Measurements from ENCODE around the gene BICRAL. TPM values are rescaled to one million over a fixed set of nuclear protein-coding genes. Genes with fewer than 3 reads are reported as not detected.

Gene BICRAL
- total RNA-seq, 3 donors from 2014 or later: 16.7 to 25.2 (median 16.8) TPM

GRCh38 chr6:42764911-42765648, 16.8 kb upstream of the BICRAL start:
- Histone ChIP-seq H3K36me3 (no peaks in the 10 kb centered on the region), H3K4me1 (no peaks in the 10 kb centered on the region), H3K9me3 (no peaks in the 10 kb centered on the region), H3K27me3 (no peaks in the 10 kb centered on the region), H3K27ac (no peak overlapping the region), H3K4me3 (no peak overlapping the region)
- TF ChIP-seq CTCF (IDR thresholded peaks at IDR 0.05) (no peak), POLR2A (IDR thresholded peaks at IDR 0.05) (no peak), POLR2AphosphoS5 (IDR thresholded peaks at IDR 0.05) (no peak)
- no peak for DNase-seq (ENCODE audit: low spot score in 2 of 2)
- intact Hi-C loops (cut with DNase I; ENCODE audit: low total_unique reads): no loop called here

- Histone ChIP-seq H3K36me3 (no peaks in the 10 kb centered on the region), H3K27ac (peak overlapping the region in 1 of 2 donors; percentile 17), H3K4me3 (no peak overlapping the region), H3K4me1 (no peaks in the 10 kb centered on the region), H3K9me3 (no peaks in the 10 kb centered on the region), H3K27me3 (no peaks in the 10 kb centered on the region)
- intact Hi-C loops (cut with DNase I; ENCODE audit: low total_unique reads): no loop called here
- TF ChIP-seq POLR2A (IDR thresholded peaks at IDR 0.05) (no peak), POLR2AphosphoS5 (IDR thresholded peaks at IDR 0.05) (no peak), CTCF (IDR thresholded peaks at IDR 0.05) (no peak)
- DNase-seq (ENCODE audit: low spot score in 2 of 2): no peak
These were observed 15.6 kb upstream of the BICRAL start for GRCh38 chr6:42766163-42766670.

- Histone ChIP-seq H3K36me3 (no peaks in the 10 kb centered on the region), H3K4me1 (no peaks in the 10 kb centered on the region), H3K27me3 (no peaks in the 10 kb centered on the region), H3K9me3 (no peaks in the 10 kb centered on the region), H3K27ac (no peak overlapping the region), H3K4me3 (no peak overlapping the region)
- TF ChIP-seq POLR2A (IDR thresholded peaks at IDR 0.05): no peak
- TF ChIP-seq POLR2AphosphoS5 (IDR thresholded peaks at IDR 0.05): no peak
- no peak for TF ChIP-seq CTCF (IDR thresholded peaks at IDR 0.05)
- intact Hi-C loops (cut with DNase I; ENCODE audit: low total_unique reads): no loop called here
- no peak for DNase-seq (ENCODE audit: low spot score in 2 of 2)
These were observed 12.8 kb upstream of the BICRAL start for GRCh38 chr6:42769051-42769450.

- no peaks in the 10 kb centered on the region for H3K27me3 ChIP-seq
- no peaks in the 10 kb centered on the region for H3K36me3 ChIP-seq
- intact Hi-C loops (cut with DNase I; ENCODE audit: low total_unique reads): no loop called here
- no peak for DNase-seq (ENCODE audit: low spot score in 2 of 2)
- no peak overlapping the region for H3K27ac ChIP-seq
- no peaks in the 10 kb centered on the region for H3K9me3 ChIP-seq
- no peaks in the 10 kb centered on the region for H3K4me1 ChIP-seq
- TF ChIP-seq CTCF (IDR thresholded peaks at IDR 0.05): no peak
- TF ChIP-seq POLR2AphosphoS5 (IDR thresholded peaks at IDR 0.05): no peak
- no peak for TF ChIP-seq POLR2A (IDR thresholded peaks at IDR 0.05)
- H3K4me3 ChIP-seq: no peak overlapping the region
These were observed 12.0 kb upstream of the BICRAL start for GRCh38 chr6:42769836-42770235.

GRCh38 chr6:42771741-42772100, 10.1 kb upstream of the BICRAL start:
- intact Hi-C loops (cut with DNase I; ENCODE audit: low total_unique reads): no loop called here
- H3K27me3 ChIP-seq: no peaks in the 10 kb centered on the region
- H3K36me3 ChIP-seq: no peaks in the 10 kb centered on the region
- H3K27ac ChIP-seq: peak overlapping the region in 1 of 2 donors; percentile 29
- no peak for DNase-seq (ENCODE audit: low spot score in 2 of 2)
- H3K9me3 ChIP-seq: no peaks in the 10 kb centered on the region
- peak overlapping the region in 2 of 3 donors; percentile 44 to 60 for H3K4me3 ChIP-seq
- no peaks in the 10 kb centered on the region for H3K4me1 ChIP-seq
- TF ChIP-seq CTCF (IDR thresholded peaks at IDR 0.05) (no peak), POLR2A (IDR thresholded peaks at IDR 0.05) (no peak), POLR2AphosphoS5 (IDR thresholded peaks at IDR 0.05) (no peak)

Measured in breast epithelium (tissue), 4 donors.